Measurements from ENCODE around the gene C2CD4D. TPM values are rescaled to one million over a fixed set of nuclear protein-coding genes. Genes with fewer than 3 reads are reported as not detected.

Gene C2CD4D
- polyA plus RNA-seq, 2 of the 4 experiments (the other 2 are of a cell fraction): not detected

DNA sequence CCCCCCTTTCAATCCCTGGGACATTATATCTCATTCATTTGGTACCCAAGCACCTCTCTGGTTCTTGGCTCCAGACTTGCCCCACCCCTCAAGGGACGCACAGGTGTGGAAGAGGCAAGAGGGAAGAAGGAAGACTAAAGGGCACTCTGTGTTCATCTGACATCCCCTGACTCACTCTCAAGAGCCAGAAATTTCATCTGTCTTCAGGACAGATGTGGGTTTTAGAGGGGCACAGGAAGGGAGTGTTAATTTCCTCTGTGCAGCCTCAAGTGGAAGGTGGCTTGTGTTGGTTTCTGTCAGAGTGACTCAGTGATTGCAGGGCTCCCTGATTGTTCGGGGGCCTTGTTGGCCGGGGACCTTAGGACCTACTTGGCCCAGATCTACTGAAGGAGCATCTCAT, 2.4 kb downstream of the C2CD4D start:
- peaks cover 11% of the 10 kb centered on the region; the same call in 1 of the 3 replicates for H3K4me1 ChIP-seq
- DNase-seq (ENCODE audit: low read depth in 1 of 2, low spot score in 1 of 2): no peak

GRCh38 chr1:151835596-151835995, 4.0 kb downstream of the C2CD4D start:
- POLR2A ChIA-PET: no interaction called here
- peaks cover 22% of the 10 kb centered on the region for H3K4me1 ChIP-seq

More for the DNA sequence above, 2.4 kb downstream of the C2CD4D start:
- Histone ChIP-seq H3K9me3 (no peaks in the 10 kb centered on the region), H3K27ac (no peak overlapping the region), H3K4me3 (no peak overlapping the region), H3K4me2 (no peak overlapping the region)
- 53% methylated on average over 3 of the region's 3 CpGs for WGBS (ENCODE audit: missing lambda C conversion rate)
- POLR2A ChIA-PET: interaction anchor here (0.6 to 1.1 kb wide), 2 partner anchors 72 to 74 kb away, joined by 3 to 4 read pairs; partner anchors contain the start of gene MRPL9
- no peak for FAIRE-seq
- CTCF ChIA-PET: interaction anchor here (0.6 to 5.5 kb wide), 56 partner anchors 9 to 536 kb away, joined by 3 to 77 read pairs (median 5); partner anchors contain the start of genes MRPL9, RFX5, SELENBP1 and SNX27
- TF ChIP-seq, protein P1, sequence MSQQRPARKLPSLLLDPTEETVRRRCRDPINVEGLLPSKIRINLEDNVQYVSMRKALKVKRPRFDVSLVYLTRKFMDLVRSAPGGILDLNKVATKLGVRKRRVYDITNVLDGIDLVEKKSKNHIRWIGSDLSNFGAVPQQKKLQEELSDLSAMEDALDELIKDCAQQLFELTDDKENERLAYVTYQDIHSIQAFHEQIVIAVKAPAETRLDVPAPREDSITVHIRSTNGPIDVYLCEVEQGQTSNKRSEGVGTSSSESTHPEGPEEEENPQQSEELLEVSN (IDR thresholded peaks at IDR 0.05; ENCODE audit: borderline replicate concordance, low read depth): no peak
- TF ChIP-seq ZSCAN20 (CRISPR knock-in tag; IDR thresholded peaks at IDR 0.05) (no peak), CHD2 (IDR thresholded peaks at IDR 0.05; ENCODE audit: low read length, partially characterized antibody) (no peak), ZNF302 (CRISPR knock-in tag; IDR thresholded peaks at IDR 0.05) (no peak), CBX2 (IDR thresholded peaks at IDR 0.05; ENCODE audit: borderline replicate concordance, low read depth) (no peak), FOXS1 (CRISPR knock-in tag; IDR thresholded peaks at IDR 0.05) (no peak), KDM5A (IDR thresholded peaks at IDR 0.05) (no peak), NR3C1 (IDR thresholded peaks at IDR 0.05) (no peak), RAD21 (conservative IDR thresholded peaks at IDR 0.05 in 1 of 2, IDR thresholded peaks at IDR 0.05 in 1 of 2) (no peak), PHF8 (IDR thresholded peaks at IDR 0.05; ENCODE audit: borderline replicate concordance, low read depth) (no peak), RNF2 (IDR thresholded peaks at IDR 0.05; ENCODE audit: borderline replicate concordance, low read depth) (no peak), ZFP36 (IDR thresholded peaks at IDR 0.05; ENCODE audit: borderline replicate concordance, partially characterized antibody) (no peak), HEYL (CRISPR knock-in tag; IDR thresholded peaks at IDR 0.05) (no peak), CBX8 (IDR thresholded peaks at IDR 0.05) (no peak), FOSL2 (IDR thresholded peaks at IDR 0.05) (no peak), FOSL2 (CRISPR knock-in tag; IDR thresholded peaks at IDR 0.05) (no peak), HOXB13 (CRISPR knock-in tag; IDR thresholded peaks at IDR 0.05; ENCODE audit: low read depth) (no peak)
- TF ChIP-seq, protein P2, sequence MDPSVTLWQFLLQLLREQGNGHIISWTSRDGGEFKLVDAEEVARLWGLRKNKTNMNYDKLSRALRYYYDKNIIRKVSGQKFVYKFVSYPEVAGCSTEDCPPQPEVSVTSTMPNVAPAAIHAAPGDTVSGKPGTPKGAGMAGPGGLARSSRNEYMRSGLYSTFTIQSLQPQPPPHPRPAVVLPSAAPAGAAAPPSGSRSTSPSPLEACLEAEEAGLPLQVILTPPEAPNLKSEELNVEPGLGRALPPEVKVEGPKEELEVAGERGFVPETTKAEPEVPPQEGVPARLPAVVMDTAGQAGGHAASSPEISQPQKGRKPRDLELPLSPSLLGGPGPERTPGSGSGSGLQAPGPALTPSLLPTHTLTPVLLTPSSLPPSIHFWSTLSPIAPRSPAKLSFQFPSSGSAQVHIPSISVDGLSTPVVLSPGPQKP (IDR thresholded peaks at IDR 0.05; ENCODE audit: low read depth, low read length): no peak
- no peak; a peak in 1 of 6 replicates for ATAC-seq

More at GRCh38 chr1:151835596-151835995, 4.0 kb downstream of the C2CD4D start:
- no peak for TF ChIP-seq ZNF302 (CRISPR knock-in tag; IDR thresholded peaks at IDR 0.05)
- TF ChIP-seq TP53 (CRISPR knock-in tag; IDR thresholded peaks at IDR 0.05): no peak
- TF ChIP-seq, protein P2 (IDR thresholded peaks at IDR 0.05; ENCODE audit: low read depth, low read length): no peak
- TF ChIP-seq, protein P3, sequence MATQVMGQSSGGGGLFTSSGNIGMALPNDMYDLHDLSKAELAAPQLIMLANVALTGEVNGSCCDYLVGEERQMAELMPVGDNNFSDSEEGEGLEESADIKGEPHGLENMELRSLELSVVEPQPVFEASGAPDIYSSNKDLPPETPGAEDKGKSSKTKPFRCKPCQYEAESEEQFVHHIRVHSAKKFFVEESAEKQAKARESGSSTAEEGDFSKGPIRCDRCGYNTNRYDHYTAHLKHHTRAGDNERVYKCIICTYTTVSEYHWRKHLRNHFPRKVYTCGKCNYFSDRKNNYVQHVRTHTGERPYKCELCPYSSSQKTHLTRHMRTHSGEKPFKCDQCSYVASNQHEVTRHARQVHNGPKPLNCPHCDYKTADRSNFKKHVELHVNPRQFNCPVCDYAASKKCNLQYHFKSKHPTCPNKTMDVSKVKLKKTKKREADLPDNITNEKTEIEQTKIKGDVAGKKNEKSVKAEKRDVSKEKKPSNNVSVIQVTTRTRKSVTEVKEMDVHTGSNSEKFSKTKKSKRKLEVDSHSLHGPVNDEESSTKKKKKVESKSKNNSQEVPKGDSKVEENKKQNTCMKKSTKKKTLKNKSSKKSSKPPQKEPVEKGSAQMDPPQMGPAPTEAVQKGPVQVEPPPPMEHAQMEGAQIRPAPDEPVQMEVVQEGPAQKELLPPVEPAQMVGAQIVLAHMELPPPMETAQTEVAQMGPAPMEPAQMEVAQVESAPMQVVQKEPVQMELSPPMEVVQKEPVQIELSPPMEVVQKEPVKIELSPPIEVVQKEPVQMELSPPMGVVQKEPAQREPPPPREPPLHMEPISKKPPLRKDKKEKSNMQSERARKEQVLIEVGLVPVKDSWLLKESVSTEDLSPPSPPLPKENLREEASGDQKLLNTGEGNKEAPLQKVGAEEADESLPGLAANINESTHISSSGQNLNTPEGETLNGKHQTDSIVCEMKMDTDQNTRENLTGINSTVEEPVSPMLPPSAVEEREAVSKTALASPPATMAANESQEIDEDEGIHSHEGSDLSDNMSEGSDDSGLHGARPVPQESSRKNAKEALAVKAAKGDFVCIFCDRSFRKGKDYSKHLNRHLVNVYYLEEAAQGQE (IDR thresholded peaks at IDR 0.05): no peak
- TF ChIP-seq ZC3H11A (IDR thresholded peaks at IDR 0.05): no peak
- no peak for TF ChIP-seq CBX8 (IDR thresholded peaks at IDR 0.05)
- TF ChIP-seq RCOR1 (IDR thresholded peaks at IDR 0.05; ENCODE audit: low read depth, low read length): no peak
- no peak for TF ChIP-seq PHF8 (IDR thresholded peaks at IDR 0.05; ENCODE audit: borderline replicate concordance, low read depth)
- no peak for TF ChIP-seq CHD4 (IDR thresholded peaks at IDR 0.05; ENCODE audit: borderline replicate concordance)
- no peak for TF ChIP-seq ESRRA (IDR thresholded peaks at IDR 0.05; ENCODE audit: borderline replicate concordance, low read length)
- TF ChIP-seq EHMT2 (IDR thresholded peaks at IDR 0.05; ENCODE audit: low read depth): no peak
- TF ChIP-seq HES2 (IDR thresholded peaks at IDR 0.05): no peak
- no peak for TF ChIP-seq HDAC2 (IDR thresholded peaks at IDR 0.05)
- TF ChIP-seq HOXB13 (CRISPR knock-in tag; IDR thresholded peaks at IDR 0.05; ENCODE audit: low read depth): no peak
- TF ChIP-seq NR3C1 (IDR thresholded peaks at IDR 0.05): no peak
- TF ChIP-seq RAD21 (conservative IDR thresholded peaks at IDR 0.05 in 1 of 2, IDR thresholded peaks at IDR 0.05 in 1 of 2): no peak
- no peak for TF ChIP-seq RFX5 (IDR thresholded peaks at IDR 0.05)
- H3K27ac ChIP-seq: no peak overlapping the region
- H3K4me3 ChIP-seq: no peak overlapping the region
- ATAC-seq (no peak), FAIRE-seq (no peak), DNase-seq (ENCODE audit: low read depth in 1 of 2, low spot score in 1 of 2) (no peak)
- no peak overlapping the region for H3K4me2 ChIP-seq
- no peaks in the 10 kb centered on the region for H3K9me3 ChIP-seq
- CTCF ChIA-PET: interaction anchor here (0.6 to 5.5 kb wide), 62 partner anchors 7 to 774 kb away, joined by 3 to 77 read pairs (median 4); partner anchors contain the start of genes MRPL9, RFX5, SELENBP1 and THEM5
- WGBS (ENCODE audit: missing lambda C conversion rate): 89% methylated on average over 7 of the region's 7 CpGs
